ENCODE results near the gene C14orf180.

Gene C14orf180

DNA sequence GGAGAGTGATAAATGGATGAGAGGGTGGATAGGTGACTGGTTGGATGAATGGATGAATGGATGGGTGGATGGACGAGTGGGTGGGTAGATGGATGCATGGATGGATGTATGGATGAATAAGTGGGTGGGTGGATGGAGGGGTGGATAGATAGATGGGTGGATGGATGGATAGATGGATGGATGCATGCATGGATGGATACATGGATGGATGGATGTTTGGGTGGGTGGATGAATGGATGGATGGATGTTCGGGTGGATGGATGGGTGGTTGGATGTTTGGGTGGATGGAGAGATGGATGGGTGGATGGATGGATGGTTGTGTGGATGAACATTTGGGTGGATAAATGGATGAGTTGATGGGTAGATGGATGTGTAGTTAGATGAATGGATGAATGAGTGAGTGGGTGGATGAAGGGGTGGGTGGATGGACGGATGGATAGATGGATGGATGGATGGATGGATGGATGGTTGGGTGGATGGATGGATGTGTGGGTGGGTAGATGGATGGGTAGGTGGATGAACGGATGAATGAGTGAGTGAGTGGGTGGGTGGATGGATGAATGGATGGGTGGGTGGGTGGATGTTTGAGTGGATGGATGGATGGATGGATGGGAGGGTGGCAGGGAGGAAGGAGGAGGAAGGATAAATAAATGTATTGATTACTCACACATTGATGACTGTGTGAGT is 34.7 kb downstream of the C14orf180 start:
- Histone ChIP-seq H3K27ac (ENCODE audit: poor library complexity, severe bottlenecking) (no peak overlapping the region), H3K4me3 (ENCODE audit: severe bottlenecking) (no peak overlapping the region), H3K4me1 (ENCODE audit: insufficient read depth, poor library complexity, severe bottlenecking) (no peaks in the 10 kb centered on the region), H3K36me3 (ENCODE audit: low read depth) (no peaks in the 10 kb centered on the region), H3K27me3 (ENCODE audit: insufficient read depth, poor library complexity, severe bottlenecking) (peaks cover 31% of the 10 kb centered on the region), H3K9me3 (ENCODE audit: severe bottlenecking) (no peaks in the 10 kb centered on the region)
- no peak for TF ChIP-seq CTCF (IDR thresholded peaks at IDR 0.05; ENCODE audit: poor library complexity, severe bottlenecking)
- ATAC-seq (ENCODE audit: low read depth) = no peak
- DNase-seq (ENCODE audit: low spot score) = no peak

DNA sequence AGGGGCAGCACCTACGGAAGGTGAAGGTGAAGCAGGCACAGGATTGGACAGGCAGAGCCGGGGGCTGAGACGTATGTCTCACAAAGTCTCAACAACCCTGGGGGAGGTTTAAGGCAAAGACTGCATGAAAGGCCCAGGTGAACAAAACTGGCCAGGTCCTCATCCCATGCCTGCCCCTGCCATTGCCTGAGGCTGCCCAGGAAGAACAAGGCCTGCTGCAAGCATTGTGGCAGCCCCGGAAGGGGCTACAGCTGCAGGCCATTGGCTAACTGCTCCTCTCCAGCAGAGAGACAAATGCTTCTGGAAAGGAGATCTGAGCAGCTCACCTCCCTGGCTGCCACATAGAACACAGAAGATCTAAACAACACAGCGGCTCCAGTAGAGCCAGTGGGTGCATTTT is 45.4 kb downstream of the C14orf180 start:
- ATAC-seq (ENCODE audit: low read depth) = no peak
- Histone ChIP-seq H3K4me3 (ENCODE audit: severe bottlenecking) (no peak overlapping the region), H3K4me1 (ENCODE audit: insufficient read depth, poor library complexity, severe bottlenecking) (no peaks in the 10 kb centered on the region), H3K27me3 (ENCODE audit: insufficient read depth, poor library complexity, severe bottlenecking) (peaks cover 30% of the 10 kb centered on the region), H3K36me3 (ENCODE audit: low read depth) (no peaks in the 10 kb centered on the region), H3K9me3 (ENCODE audit: severe bottlenecking) (peaks cover 7% of the 10 kb centered on the region), H3K27ac (ENCODE audit: poor library complexity, severe bottlenecking) (no peak overlapping the region)
- DNase-seq (ENCODE audit: low spot score) = peak; percentile 29
- TF ChIP-seq CTCF (IDR thresholded peaks at IDR 0.05; ENCODE audit: poor library complexity, severe bottlenecking) = no peak

DNA sequence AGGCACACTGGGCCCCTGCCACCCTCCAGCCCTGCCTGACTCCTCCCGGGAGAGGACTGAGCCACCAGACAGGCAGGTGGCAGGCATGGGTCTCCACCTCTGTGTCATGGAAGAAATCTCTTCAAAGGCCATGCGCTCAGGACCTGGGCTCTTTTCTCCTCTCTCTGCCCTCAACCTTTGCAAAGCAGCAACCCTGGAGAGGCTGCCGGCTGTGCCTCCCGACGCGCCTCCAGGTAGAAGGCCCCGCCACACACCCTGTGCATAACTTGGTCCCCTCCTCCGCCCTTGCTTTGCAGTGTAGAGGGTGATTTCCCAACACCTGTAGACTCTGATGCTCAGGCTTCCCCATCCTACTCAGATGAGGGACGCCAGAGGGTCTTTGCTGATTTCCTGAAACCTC is 53.2 kb downstream of the C14orf180 start:
- H3K27ac ChIP-seq (ENCODE audit: poor library complexity, severe bottlenecking) = no peak overlapping the region
- H3K4me1 ChIP-seq (ENCODE audit: insufficient read depth, poor library complexity, severe bottlenecking) = no peaks in the 10 kb centered on the region
- no peak for TF ChIP-seq CTCF (IDR thresholded peaks at IDR 0.05; ENCODE audit: poor library complexity, severe bottlenecking)
- peaks cover 40% of the 10 kb centered on the region for H3K27me3 ChIP-seq (ENCODE audit: insufficient read depth, poor library complexity, severe bottlenecking)
- no peak overlapping the region for H3K4me3 ChIP-seq (ENCODE audit: severe bottlenecking)
- no peaks in the 10 kb centered on the region for H3K36me3 ChIP-seq (ENCODE audit: low read depth)
- H3K9me3 ChIP-seq (ENCODE audit: severe bottlenecking) = peaks cover 7% of the 10 kb centered on the region
- ATAC-seq (ENCODE audit: low read depth) (no peak), DNase-seq (ENCODE audit: low spot score) (no peak)

- Histone ChIP-seq H3K9me3 (ENCODE audit: severe bottlenecking) (peaks cover 7% of the 10 kb centered on the region), H3K27me3 (ENCODE audit: insufficient read depth, poor library complexity, severe bottlenecking) (peaks cover 47% of the 10 kb centered on the region), H3K27ac (ENCODE audit: poor library complexity, severe bottlenecking) (no peak overlapping the region), H3K36me3 (ENCODE audit: low read depth) (no peaks in the 10 kb centered on the region), H3K4me3 (ENCODE audit: severe bottlenecking) (no peak overlapping the region), H3K4me1 (ENCODE audit: insufficient read depth, poor library complexity, severe bottlenecking) (no peaks in the 10 kb centered on the region)
- TF ChIP-seq CTCF (IDR thresholded peaks at IDR 0.05; ENCODE audit: poor library complexity, severe bottlenecking) = no peak
- no peak for ATAC-seq (ENCODE audit: low read depth)
- no peak for DNase-seq (ENCODE audit: low spot score)
Measured at GRCh38 chr14:104633276-104634137, 53.9 kb downstream of the C14orf180 start.
